ENCODE data around the gene DCST1. TPM values are rescaled to one million over a fixed set of nuclear protein-coding genes. Genes with fewer than 3 reads are reported as not detected.
"Not testable (repeated sequence)": the region's sequence is repeated elsewhere in the genome, so short reads cannot be mapped to it uniquely, and the experiment has no call there.

DCST1 gene, protein sequence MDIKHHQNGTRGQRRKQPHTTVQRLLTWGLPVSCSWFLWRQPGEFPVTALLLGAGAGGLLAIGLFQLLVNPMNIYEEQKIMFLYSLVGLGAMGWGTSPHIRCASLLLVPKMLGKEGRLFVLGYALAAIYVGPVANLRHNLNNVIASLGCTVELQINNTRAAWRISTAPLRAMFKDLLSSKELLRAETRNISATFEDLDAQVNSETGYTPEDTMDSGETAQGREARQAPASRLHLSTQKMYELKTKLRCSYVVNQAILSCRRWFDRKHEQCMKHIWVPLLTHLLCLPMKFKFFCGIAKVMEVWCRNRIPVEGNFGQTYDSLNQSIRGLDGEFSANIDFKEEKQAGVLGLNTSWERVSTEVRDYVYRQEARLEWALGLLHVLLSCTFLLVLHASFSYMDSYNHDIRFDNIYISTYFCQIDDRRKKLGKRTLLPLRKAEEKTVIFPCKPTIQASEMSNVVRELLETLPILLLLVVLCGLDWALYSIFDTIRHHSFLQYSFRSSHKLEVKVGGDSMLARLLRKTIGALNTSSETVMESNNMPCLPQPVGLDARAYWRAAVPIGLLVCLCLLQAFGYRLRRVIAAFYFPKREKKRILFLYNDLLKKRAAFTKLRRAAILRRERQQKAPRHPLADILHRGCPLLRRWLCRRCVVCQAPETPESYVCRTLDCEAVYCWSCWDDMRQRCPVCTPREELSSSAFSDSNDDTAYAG
- not detected in 2 replicates for total RNA-seq

GRCh38 chr1:155033524-155033923 is at the start of gene DCST1, which contains the start of gene DCST2:
Gene DCST1 (plus strand): TSS chr1:155033824. CDS start chr1:155034037, 213 bp downstream.
Gene DCST2 (minus strand): TSS chr1:155033781. CDS start chr1:155033701, 80 bp downstream.
- no peaks in the 10 kb centered on the region for H3K27me3 ChIP-seq (ENCODE audit: control insufficient read depth, insufficient read depth, low read length)
- FAIRE-seq (no peak), DNase-seq (ENCODE audit: low read depth) (no peak)
- H3K4me3 ChIP-seq (ENCODE audit: low read depth, low read length), result no peak within 1 kb of the TSS
- no peak for TF ChIP-seq CTCF (IDR thresholded peaks at IDR 0.05; ENCODE audit: insufficient read depth, low read length, severe bottlenecking)
- H3K36me3 ChIP-seq (ENCODE audit: control insufficient read depth, insufficient read depth, low read length), result no peaks in the 10 kb centered on the region

DNA sequence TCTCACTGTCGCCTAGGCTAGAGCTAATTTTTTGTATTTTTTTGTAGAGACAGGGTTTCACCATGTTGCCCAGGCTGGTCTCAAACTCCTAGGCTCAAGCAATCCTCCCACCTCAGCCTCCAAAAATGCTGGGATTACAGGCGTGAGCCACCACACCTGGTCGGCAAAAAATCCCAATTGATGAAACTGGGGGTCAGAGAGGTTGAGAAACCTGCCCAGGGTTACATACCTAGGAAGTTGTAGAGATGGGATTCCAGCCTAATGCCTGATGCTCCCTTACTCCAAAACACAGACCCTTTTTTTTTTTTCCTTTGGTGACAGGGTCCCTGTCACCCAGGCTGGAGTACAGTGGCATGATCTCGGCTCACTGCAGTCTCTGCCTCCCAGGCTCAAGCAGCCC is 46.9 kb upstream of the DCST1 start:
- H3K27me3 ChIP-seq (ENCODE audit: control insufficient read depth, insufficient read depth, low read length); H3K4me3 ChIP-seq (ENCODE audit: low read depth, low read length); FAIRE-seq; DNase-seq (ENCODE audit: low read depth): not testable (repeated sequence)
- H3K36me3 ChIP-seq (ENCODE audit: control insufficient read depth, insufficient read depth, low read length), result peaks cover 22% of the 10 kb centered on the region

DNA sequence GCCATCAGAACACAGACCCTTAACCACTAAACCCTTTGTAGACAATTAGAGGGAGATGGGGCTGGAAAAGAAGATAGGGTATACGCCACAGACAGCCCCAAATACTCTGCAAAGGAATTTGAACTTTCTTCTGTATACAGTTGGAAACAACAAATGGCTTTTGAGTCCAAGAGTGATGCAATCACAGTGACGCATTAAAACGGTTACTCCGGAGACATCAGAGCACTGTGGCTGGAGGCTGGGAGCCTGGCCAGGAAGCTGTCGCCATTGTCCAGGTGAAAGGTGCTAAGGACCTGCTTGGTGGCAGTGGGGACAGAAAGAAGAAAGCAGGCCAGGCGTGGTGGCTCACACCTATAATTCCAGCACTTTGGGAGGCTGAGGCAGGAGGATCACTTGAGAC is 46.3 kb upstream of the DCST1 start:
- FAIRE-seq (no peak), DNase-seq (ENCODE audit: low read depth) (no peak)
- Histone ChIP-seq H3K27me3 (ENCODE audit: control insufficient read depth, insufficient read depth, low read length) (no peaks in the 10 kb centered on the region), H3K4me3 (ENCODE audit: low read depth, low read length) (no peak overlapping the region), H3K36me3 (ENCODE audit: control insufficient read depth, insufficient read depth, low read length) (peaks cover 22% of the 10 kb centered on the region)
- no peak for TF ChIP-seq CTCF (IDR thresholded peaks at IDR 0.05; ENCODE audit: insufficient read depth, low read length, severe bottlenecking)

GRCh38 chr1:154988058-154988954 is 45.3 kb upstream of the DCST1 start:
- DNase-seq (ENCODE audit: low read depth) (no peak), FAIRE-seq (no peak)
- TF ChIP-seq CTCF (IDR thresholded peaks at IDR 0.05; ENCODE audit: insufficient read depth, low read length, severe bottlenecking), result no peak
- H3K27me3 ChIP-seq (ENCODE audit: control insufficient read depth, insufficient read depth, low read length), result no peaks in the 10 kb centered on the region
- no peak overlapping the region for H3K4me3 ChIP-seq (ENCODE audit: low read depth, low read length)
- peaks cover 22% of the 10 kb centered on the region for H3K36me3 ChIP-seq (ENCODE audit: control insufficient read depth, insufficient read depth, low read length)

GRCh38 chr1:154989195-154989860 is 44.3 kb upstream of the DCST1 start:
- Histone ChIP-seq H3K27me3 (ENCODE audit: control insufficient read depth, insufficient read depth, low read length) (no peaks in the 10 kb centered on the region), H3K4me3 (ENCODE audit: low read depth, low read length) (no peak overlapping the region), H3K36me3 (ENCODE audit: control insufficient read depth, insufficient read depth, low read length) (peaks cover 22% of the 10 kb centered on the region)
- TF ChIP-seq CTCF (IDR thresholded peaks at IDR 0.05; ENCODE audit: insufficient read depth, low read length, severe bottlenecking), result no peak
- DNase-seq (ENCODE audit: low read depth), result no peak
- no peak for FAIRE-seq
